Natural killer cell (primary cell): ENCODE data around the gene BRAT1. TPM values are rescaled to one million over a fixed set of nuclear protein-coding genes. Genes with fewer than 3 reads are reported as not detected.

Experiments
- ATAC-seq, 3 donors: fragments of 150-1000 bp in 2 of 3; fragments of 200-7000 bp in 1 of 3; cut with Tn5 transposase; 1 replicate in 1 of 3; 2 replicates in 2 of 3; pipeline ENCODE4 v1.10.0; 2021; ENCODE audit warnings: mild to moderate bottlenecking in 2 of 3, moderate library complexity in 2 of 3
- DNase-seq, 2 donors: peaks; one replicate each; pipeline versions ENCODE4 v3.0.0 to v3.0.0-alpha.2; 2013 to 2021; ENCODE audit warnings: mixed read lengths in 1 of 2
- H3K27ac ChIP-seq: one replicate; pipeline ENCODE4 v1.5.1; 2013; ENCODE audit warnings: mild to moderate bottlenecking, low read length
- H3K27me3 ChIP-seq: one replicate; pipeline ENCODE4 v1.6.1; 2013; ENCODE audit warnings: low read length; ENCODE audit not compliant: control insufficient read depth, insufficient read depth
- H3K36me3 ChIP-seq: one replicate; pipeline ENCODE4 v1.6.1; 2013; ENCODE audit warnings: low read length; ENCODE audit not compliant: control insufficient read depth, insufficient read depth
- H3K4me1 ChIP-seq: one replicate; pipeline ENCODE4 v1.6.1; 2013; ENCODE audit warnings: low read length; ENCODE audit not compliant: control insufficient read depth, insufficient read depth
- H3K4me3 ChIP-seq: one replicate; pipeline ENCODE4 v1.5.1; 2013; ENCODE audit warnings: low read length
- H3K9me3 ChIP-seq: one replicate; pipeline ENCODE4 v1.6.1; 2013; ENCODE audit warnings: low read length; ENCODE audit not compliant: control insufficient read depth, insufficient read depth
- H3K27ac Mint-ChIP-seq, 2 donors: one replicate each; pipeline ENCODE4 v1.8.0; 2022; ENCODE audit warnings: mild to moderate bottlenecking in 2 of 2, mixed read lengths in 2 of 2, moderate library complexity in 1 of 2
- H3K27me3 Mint-ChIP-seq, 2 donors: one replicate each; pipeline ENCODE4 v1.8.0; 2022; ENCODE audit warnings: low read depth in 2 of 2, mixed read lengths in 2 of 2
- H3K36me3 Mint-ChIP-seq: one replicate; pipeline ENCODE4 v1.8.0; 2022; ENCODE audit warnings: mixed read lengths
- H3K4me1 Mint-ChIP-seq, 2 donors: one replicate each; pipeline ENCODE4 v1.8.0; 2022; ENCODE audit warnings: mixed read lengths in 2 of 2
- H3K4me3 Mint-ChIP-seq: one replicate; pipeline ENCODE4 v1.8.0; 2022; ENCODE audit warnings: mild to moderate bottlenecking, moderate library complexity, mixed read lengths
- H3K9me3 Mint-ChIP-seq, 2 donors: one replicate each; pipeline ENCODE4 v1.8.0; 2022; ENCODE audit warnings: mixed read lengths in 2 of 2
- CTCF ChIP-seq: fragments of 200-600 bp; IDR thresholded peaks from one replicate; pipeline ENCODE4 v1.8.0; 2022; ENCODE audit warnings: antibody characterized with exemption
- WGBS: methylation state at CpG from one replicate; pipeline ENCODE4 v1.1.7; 2013; ENCODE audit warnings: missing lambda C conversion rate; ENCODE audit not compliant: insufficient coverage; 5-methylcytosine and 5-hydroxymethylcytosine counted together
- intact Hi-C: fragments of 100-400 bp; cut with micrococcal nuclease; formaldehyde crosslinking; loops from one replicate; pipeline ENCODE4 v1.14.2; 2022
- total RNA-seq, 4 donors: library from RNA; stranded (reverse); fragments of 120-200 nt in 1 of 4; gene quantifications; one replicate each; pipeline versions ENCODE4 v1.2.3 to v1.2.4, GENCODE V29; 2013 to 2022

BRAT1 gene
- total RNA-seq, 3 donors from 2014 or later (not counting 1 experiment from before 2014, with no cell fraction given): 24.9 to 26.7 (median 25.6) TPM

DNA sequence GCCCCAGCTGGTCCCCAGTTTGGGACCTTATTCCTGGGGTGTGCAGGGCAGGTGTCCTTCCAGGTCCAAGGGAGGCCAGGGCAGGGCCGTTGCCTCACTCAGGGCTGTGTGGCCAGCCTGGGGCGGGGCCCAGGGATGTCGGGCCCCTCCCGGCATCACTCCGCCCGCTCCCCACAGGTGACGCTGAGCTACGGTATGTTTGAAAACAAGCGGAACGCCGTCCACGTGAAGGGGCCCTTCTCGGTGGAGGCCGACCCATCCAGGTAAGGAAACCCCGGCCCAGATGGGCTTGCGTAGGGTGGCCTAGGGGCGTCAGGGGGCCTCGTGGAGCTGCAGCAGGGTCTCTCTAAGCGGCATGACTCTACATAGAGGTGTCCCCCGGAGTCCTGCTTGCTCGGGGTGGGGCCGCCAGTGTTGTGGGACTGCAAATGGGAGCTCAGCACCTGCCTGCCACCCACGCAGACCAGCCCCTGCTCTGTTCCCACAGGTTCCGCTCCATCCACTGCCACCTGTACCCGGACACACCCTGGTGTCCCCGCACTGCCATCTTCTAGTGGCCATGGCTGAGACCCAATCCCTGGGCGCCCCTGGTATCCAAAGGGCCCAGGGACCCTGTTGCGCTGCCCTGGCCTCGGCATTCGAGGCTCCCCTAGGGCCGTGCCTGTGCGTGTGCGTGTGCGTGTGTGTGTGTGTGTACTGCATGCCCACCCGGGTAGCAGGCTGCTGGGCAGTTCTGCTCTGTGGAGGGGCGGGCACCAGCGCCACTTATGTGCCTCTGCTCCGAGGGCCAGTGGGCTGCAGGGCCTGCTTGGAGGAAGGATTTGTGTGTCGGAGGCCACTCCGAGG lies 28.4 kb downstream of the BRAT1 start:
- Histone ChIP-seq H3K36me3 (peaks cover 43% of the 10 kb centered on the region), H3K4me3 (no peak overlapping the region), H3K4me1 (peaks cover 97% of the 10 kb centered on the region), H3K27ac (peak overlapping the region; percentile 13), H3K27me3 (no peaks in the 10 kb centered on the region), H3K9me3 (no peaks in the 10 kb centered on the region)
- Mint-ChIP-seq H3K27me3 (no peaks in the 10 kb centered on the region), H3K27ac (peak overlapping the region; percentile 90 to 97), H3K9me3 (no peaks in the 10 kb centered on the region), H3K4me1 (peaks cover 36 to 62% of the 10 kb centered on the region in 2 donors), H3K36me3 (no peaks in the 10 kb centered on the region), H3K4me3 (peak overlapping the region; percentile 45)
- ATAC-seq (no peak), DNase-seq (no peak)
- intact Hi-C loops: loop anchor here (10.0 kb wide), 1 partner anchor 1282 kb away; no protein-coding TSS in a partner anchor
- no peak for TF ChIP-seq CTCF
- 90% methylated on average over 40 of the region's 40 CpGs for WGBS

DNA sequence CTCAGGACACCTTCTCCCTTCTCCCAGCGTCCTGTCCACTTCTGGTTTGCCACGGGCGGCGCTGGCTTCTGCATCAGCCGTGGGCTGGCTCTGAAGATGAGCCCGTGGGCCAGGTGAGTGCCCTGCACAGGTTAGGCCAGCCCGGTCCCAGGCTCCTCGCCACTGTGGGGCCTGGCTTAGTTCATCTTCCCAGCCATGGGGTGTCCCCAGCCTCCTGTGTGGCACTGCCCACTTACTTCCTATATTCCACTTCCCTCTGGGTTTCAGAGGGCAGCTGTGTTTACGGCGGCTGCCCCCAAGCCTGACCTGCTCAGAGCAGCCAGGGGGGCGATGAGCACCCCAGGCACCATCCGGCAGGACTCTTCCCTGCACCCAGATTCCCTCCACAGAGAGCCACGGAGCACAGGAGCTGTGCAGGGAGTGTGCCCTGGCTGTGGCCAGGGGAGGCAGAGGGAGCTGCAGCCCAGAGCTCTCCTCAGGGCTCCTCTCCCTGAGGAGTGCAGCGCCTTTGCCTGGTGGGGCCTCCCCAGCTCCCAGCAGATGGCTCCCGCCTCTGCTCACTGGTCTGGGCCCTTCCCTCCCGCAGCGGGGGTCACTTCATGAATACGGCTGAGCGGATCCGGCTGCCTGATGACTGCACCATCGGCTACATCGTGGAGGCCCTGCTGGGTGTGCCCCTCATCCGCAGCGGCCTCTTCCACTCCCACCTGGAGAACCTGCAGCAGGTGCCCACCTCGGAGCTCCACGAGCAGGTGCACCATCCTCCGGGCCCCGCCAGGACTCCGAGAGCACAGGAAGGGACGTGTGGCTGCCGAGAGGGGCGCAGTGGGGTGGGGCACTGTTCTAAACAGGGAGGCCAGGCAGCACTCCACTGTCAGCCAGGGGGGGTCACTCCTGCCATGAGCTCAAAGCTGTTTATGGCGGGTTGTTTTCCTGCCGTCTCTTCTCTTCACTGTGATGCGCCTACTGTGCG lies 29.4 kb downstream of the BRAT1 start:
- H3K27me3 ChIP-seq: no peaks in the 10 kb centered on the region
- TF ChIP-seq CTCF: no peak
- H3K36me3 ChIP-seq: peaks cover 43% of the 10 kb centered on the region
- Mint-ChIP-seq H3K27me3 (no peaks in the 10 kb centered on the region), H3K27ac (peak overlapping the region; percentile 90 to 97), H3K36me3 (no peaks in the 10 kb centered on the region), H3K9me3 (no peaks in the 10 kb centered on the region), H3K4me1 (peaks cover 36 to 64% of the 10 kb centered on the region in 2 donors), H3K4me3 (peak overlapping the region; percentile 57)
- no peaks in the 10 kb centered on the region for H3K9me3 ChIP-seq
- H3K27ac ChIP-seq: no peak overlapping the region
- no peak for ATAC-seq
- H3K4me3 ChIP-seq: no peak overlapping the region
- WGBS: 86% methylated on average over 36 of the region's 36 CpGs
- H3K4me1 ChIP-seq: peaks cover 97% of the 10 kb centered on the region
- DNase-seq: no peak
- intact Hi-C loops: loop anchor here (10.0 kb wide), 1 partner anchor 1281 kb away; no protein-coding TSS in a partner anchor

DNA sequence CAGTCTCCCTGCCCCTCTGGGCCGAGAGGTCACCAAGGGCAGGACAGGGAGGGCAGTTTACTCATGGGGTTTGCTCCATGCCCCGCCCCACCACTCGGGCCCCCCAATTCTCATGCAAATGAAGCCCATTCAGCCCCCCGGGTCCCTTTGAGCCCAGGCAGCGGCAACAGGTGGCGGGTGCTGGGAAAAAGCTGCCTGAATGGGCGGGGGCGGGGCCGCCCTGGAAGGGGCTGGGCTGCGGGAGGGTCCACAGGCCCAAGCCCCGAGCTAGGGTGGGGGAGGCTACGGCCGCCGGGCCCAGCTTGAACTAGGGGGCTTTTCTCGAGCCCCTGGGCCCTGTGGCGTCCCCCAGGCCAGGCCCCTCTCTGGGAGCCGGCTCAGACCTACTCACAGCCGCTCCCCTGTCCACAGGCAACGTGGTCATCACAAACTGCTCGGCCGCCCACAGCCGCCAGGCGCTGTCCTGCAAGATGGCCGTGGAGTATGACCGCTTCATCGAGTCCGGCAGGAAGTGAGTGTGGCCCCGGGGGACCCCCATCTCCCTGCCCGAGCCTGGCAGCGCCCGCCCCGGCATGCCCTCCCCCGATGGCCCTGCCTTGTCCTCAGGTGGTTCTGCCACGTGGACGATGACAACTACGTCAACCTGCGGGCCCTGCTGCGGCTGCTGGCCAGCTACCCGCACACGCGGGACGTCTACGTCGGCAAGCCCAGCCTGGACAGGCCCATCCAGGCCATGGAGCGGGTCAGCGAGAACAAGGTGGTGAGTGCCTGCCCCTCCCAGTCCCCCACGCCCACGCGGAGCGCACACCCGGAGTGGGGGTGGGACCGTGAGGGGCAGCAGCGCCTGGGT lies 30.3 kb downstream of the BRAT1 start:
- H3K4me3 ChIP-seq: no peak overlapping the region
- Mint-ChIP-seq H3K27me3 (no peaks in the 10 kb centered on the region), H3K4me3 (no peak overlapping the region), H3K9me3 (no peaks in the 10 kb centered on the region), H3K4me1 (peaks cover 36 to 61% of the 10 kb centered on the region in 2 donors), H3K27ac (peak overlapping the region; percentile 90 to 97), H3K36me3 (no peaks in the 10 kb centered on the region)
- no peak for ATAC-seq
- H3K27me3 ChIP-seq: no peaks in the 10 kb centered on the region
- H3K36me3 ChIP-seq: peaks cover 43% of the 10 kb centered on the region
- no peaks in the 10 kb centered on the region for H3K9me3 ChIP-seq
- no peak for DNase-seq
- intact Hi-C loops: loop anchor here (5.0 to 10.0 kb wide), 4 partner anchors 48 to 1618 kb away; partner anchors contain the start of genes GRIFIN and TTYH3
- no peak overlapping the region for H3K27ac ChIP-seq
- no peak for TF ChIP-seq CTCF
- WGBS: 86% methylated on average over 52 of the region's 53 CpGs
- H3K4me1 ChIP-seq: peaks cover 88% of the 10 kb centered on the region
